PC-3 (cell line): Measurements from ENCODE around the gene CPLANE2. TPM values are rescaled to one million over a fixed set of nuclear protein-coding genes. Genes with fewer than 3 reads are reported as not detected.

Experiments
- ATAC-seq: fragments of 200-7000 bp; cut with Tn5 transposase; 2 replicates; pipeline ENCODE4 v1.9.1; 2020; ENCODE audit warnings: mild to moderate bottlenecking, moderate library complexity
- BruUV-seq: library from RNA; stranded (reverse); fragments of 400-500 nt; replicated peaks from 2 replicates; lab custom pipeline; 2021; lab: Mats Ljungman, UMichigan
- CTCF ChIA-PET: fragments of 300-600 bp; sonication (Branson Sonifier 250); formaldehyde crosslinking; loops from one replicate; lab custom pipeline; 2022; ENCODE audit warnings: antibody characterized with exemption; lab: Charles Lee
- POLR2A ChIA-PET: fragments of 300-600 bp; sonication (Branson Sonifier 250); formaldehyde crosslinking; loops from one replicate; lab custom pipeline; 2022; ENCODE audit warnings: antibody characterized with exemption; ENCODE audit not compliant: unreplicated experiment; lab: Charles Lee
- DNase-seq: peaks from one replicate; pipeline ENCODE4 v3.0.0-alpha.2; 2015
- H2AFZ ChIP-seq: fragments of 300-600 bp; sonication (generic); 2 replicates; pipeline ENCODE4 v1.6.0; 2016; ENCODE audit warnings: antibody characterized with exemption, low read length
- H3F3A ChIP-seq: fragments of 300-600 bp; sonication (generic); one replicate; pipeline ENCODE4 v1.6.0; 2017; ENCODE audit warnings: antibody characterized with exemption, low read length, control low read depth, mild to moderate bottlenecking; ENCODE audit not compliant: unreplicated experiment
- H3K27ac ChIP-seq: fragments of 300-600 bp; sonication (generic); 2 replicates; pipeline ENCODE4 v1.5.1; 2016; ENCODE audit warnings: mild to moderate bottlenecking, low read length
- H3K27me3 ChIP-seq: fragments of 300-600 bp; sonication (generic); 2 replicates; pipeline ENCODE4 v1.6.1; 2016; ENCODE audit warnings: low read length, mixed read lengths
- H3K36me3 ChIP-seq: fragments of 300-600 bp; sonication (generic); 2 replicates; pipeline ENCODE4 v1.6.1; 2016; ENCODE audit warnings: low read depth, mixed run types, low read length, mixed read lengths
- H3K4me1 ChIP-seq: fragments of 300-600 bp; sonication (generic); 2 replicates; pipeline ENCODE4 v1.5.1; 2016; ENCODE audit warnings: low read length; ENCODE audit not compliant: insufficient read depth
- H3K4me2 ChIP-seq: fragments of 300-600 bp; sonication (generic); 2 replicates; pipeline ENCODE4 v1.6.0; 2016; ENCODE audit warnings: low read length
- H3K4me3 ChIP-seq: fragments of 300-600 bp; sonication (generic); 2 replicates; pipeline ENCODE4 v1.5.1; 2016; ENCODE audit warnings: mild to moderate bottlenecking, low read length, mixed read lengths
- H3K79me2 ChIP-seq: fragments of 300-600 bp; sonication (generic); 2 replicates; pipeline ENCODE4 v1.6.1; 2017; ENCODE audit warnings: low read length, mixed read lengths
- H3K9ac ChIP-seq: fragments of 300-600 bp; sonication (generic); 2 replicates; pipeline ENCODE4 v1.6.0; 2016; ENCODE audit warnings: mild to moderate bottlenecking, low read length
- H3K9me2 ChIP-seq: fragments of 300-600 bp; sonication (generic); replicated peaks from 2 replicates; pipeline ENCODE4 v1.6.1; 2016; ENCODE audit warnings: mixed run types, low read length, mixed read lengths
- H3K9me3 ChIP-seq: fragments of 300-600 bp; sonication (generic); 2 replicates; pipeline ENCODE4 v1.6.1; 2016; ENCODE audit warnings: low read length, mixed read lengths
- H4K20me1 ChIP-seq: fragments of 300-600 bp; sonication (generic); 2 replicates; pipeline ENCODE4 v1.6.1; 2016; ENCODE audit warnings: low read length, mixed read lengths
- EZH2 ChIP-seq: fragments of 300-600 bp; sonication (generic); IDR thresholded peaks from one replicate; pipeline ENCODE4 v1.6.1; 2017; ENCODE audit warnings: antibody characterized with exemption, mild to moderate bottlenecking, low read length; ENCODE audit not compliant: unreplicated experiment
- EZH2phosphoT487 ChIP-seq: fragments of 300-600 bp; sonication (generic); IDR thresholded peaks from 2 replicates; pipeline ENCODE4 v1.6.1; 2018; ENCODE audit warnings: mild to moderate bottlenecking, antibody characterized with exemption, low read length, borderline replicate concordance
- intact Hi-C: fragments of 100-400 bp; cut with micrococcal nuclease; formaldehyde crosslinking; loops from 2 replicates; pipeline ENCODE4 v1.9.0; 2023
- total RNA-seq: library from RNA; depleted of rRNA; stranded (reverse); fragments of >200 nt; gene quantifications from 2 replicates; pipeline ENCODE4 v1.2.3, GENCODE V29; 2014; rRNA removed
- TF ChIP-seq, protein P1 (sequence below): fragments of 300-600 bp; sonication (generic); conservative IDR thresholded peaks from 2 replicates; pipeline ENCODE4 v1.5.1; 2017; ENCODE audit warnings: antibody characterized with exemption, low read depth, mild to moderate bottlenecking, low read length

The CPLANE2 gene
- total RNA-seq, 1 experiment from 2014 or later = 9.6 TPM

DNA sequence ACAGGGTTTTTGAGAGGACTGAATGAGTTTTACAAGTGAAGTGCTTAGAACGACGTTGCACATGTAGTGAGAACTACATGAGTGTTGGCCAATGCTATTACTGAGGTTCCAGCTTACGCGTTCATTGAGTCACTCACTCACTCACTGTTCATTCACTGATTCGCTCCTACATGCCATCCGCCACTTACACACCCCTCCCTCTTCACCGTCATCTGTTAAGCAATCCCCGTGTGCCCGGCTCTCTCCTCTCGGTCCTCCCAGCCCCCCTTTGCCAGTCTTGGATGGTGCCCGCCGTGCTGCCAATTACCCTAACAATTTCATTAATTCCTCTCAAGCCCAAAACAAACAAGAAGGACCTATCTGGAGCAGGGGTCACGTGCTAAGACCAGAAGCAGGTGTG is 53.8 kb downstream of the CPLANE2 start:
- no peaks in the 10 kb centered on the region for H3F3A ChIP-seq
- POLR2A ChIA-PET = interaction anchor here (0.6 kb wide), 1 partner anchor 9 kb away, joined by 3 read pairs; no protein-coding TSS in a partner anchor
- intact Hi-C loops = no loop called here
- peak overlapping the region; percentile 87 for H3K27ac ChIP-seq
- H3K79me2 ChIP-seq = peaks cover 53% of the 10 kb centered on the region
- no peaks in the 10 kb centered on the region for H3K9me2 ChIP-seq
- TF ChIP-seq, protein P1, sequence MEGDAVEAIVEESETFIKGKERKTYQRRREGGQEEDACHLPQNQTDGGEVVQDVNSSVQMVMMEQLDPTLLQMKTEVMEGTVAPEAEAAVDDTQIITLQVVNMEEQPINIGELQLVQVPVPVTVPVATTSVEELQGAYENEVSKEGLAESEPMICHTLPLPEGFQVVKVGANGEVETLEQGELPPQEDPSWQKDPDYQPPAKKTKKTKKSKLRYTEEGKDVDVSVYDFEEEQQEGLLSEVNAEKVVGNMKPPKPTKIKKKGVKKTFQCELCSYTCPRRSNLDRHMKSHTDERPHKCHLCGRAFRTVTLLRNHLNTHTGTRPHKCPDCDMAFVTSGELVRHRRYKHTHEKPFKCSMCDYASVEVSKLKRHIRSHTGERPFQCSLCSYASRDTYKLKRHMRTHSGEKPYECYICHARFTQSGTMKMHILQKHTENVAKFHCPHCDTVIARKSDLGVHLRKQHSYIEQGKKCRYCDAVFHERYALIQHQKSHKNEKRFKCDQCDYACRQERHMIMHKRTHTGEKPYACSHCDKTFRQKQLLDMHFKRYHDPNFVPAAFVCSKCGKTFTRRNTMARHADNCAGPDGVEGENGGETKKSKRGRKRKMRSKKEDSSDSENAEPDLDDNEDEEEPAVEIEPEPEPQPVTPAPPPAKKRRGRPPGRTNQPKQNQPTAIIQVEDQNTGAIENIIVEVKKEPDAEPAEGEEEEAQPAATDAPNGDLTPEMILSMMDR = no peak
- TF ChIP-seq EZH2phosphoT487 = no peak
- TF ChIP-seq EZH2 = no peak
- peak overlapping the region; percentile 55 for H3K9ac ChIP-seq
- H3K4me3 ChIP-seq = no peak overlapping the region
- peak overlapping the region; percentile 29; the same call in 1 of the 2 replicates for H3K4me2 ChIP-seq
- no peaks in the 10 kb centered on the region for H4K20me1 ChIP-seq
- H3K36me3 ChIP-seq = no peaks in the 10 kb centered on the region
- CTCF ChIA-PET = no interaction called here
- no peaks in the 10 kb centered on the region for H3K9me3 ChIP-seq
- DNase-seq = peak; percentile 88
- no peak overlapping the region for H2AFZ ChIP-seq
- peak; percentile 8 for ATAC-seq
- no peaks in the 10 kb centered on the region for H3K27me3 ChIP-seq
- H3K4me1 ChIP-seq = peaks cover 83% of the 10 kb centered on the region
- BruUV-seq = no TSS peak

GRCh38 chr1:16181887-16182719 is 54.9 kb downstream of the CPLANE2 start:
- H3K9ac ChIP-seq = peak overlapping the region; percentile 55
- H3F3A ChIP-seq = no peaks in the 10 kb centered on the region
- H3K9me3 ChIP-seq = no peaks in the 10 kb centered on the region
- POLR2A ChIA-PET = interaction anchor here (0.5 to 1.7 kb wide), 3 partner anchors 9 to 106 kb away, joined by 3 to 5 read pairs (median 3); no protein-coding TSS in a partner anchor
- no peak overlapping the region for H2AFZ ChIP-seq
- no peaks in the 10 kb centered on the region for H3K27me3 ChIP-seq
- CTCF ChIA-PET = no interaction called here
- H3K27ac ChIP-seq = peak overlapping the region; percentile 87
- peak overlapping the region; percentile 78 for H3K4me2 ChIP-seq
- peaks cover 58% of the 10 kb centered on the region for H3K79me2 ChIP-seq
- no peaks in the 10 kb centered on the region for H3K9me2 ChIP-seq
- BruUV-seq = TSS peak; percentile 87
- H3K4me1 ChIP-seq = peaks cover 84% of the 10 kb centered on the region
- intact Hi-C loops = no loop called here
- peak overlapping the region; percentile 21; the same call in 1 of the 2 replicates for H3K4me3 ChIP-seq
- ATAC-seq = peak; percentile 83
- no peaks in the 10 kb centered on the region for H3K36me3 ChIP-seq
- no peaks in the 10 kb centered on the region for H4K20me1 ChIP-seq
- peak; percentile 94 for DNase-seq
- TF ChIP-seq EZH2 (no peak), EZH2phosphoT487 (no peak)
- TF ChIP-seq, protein P1 = no peak

Other genes with a start within 250 kb of the CPLANE2 start
- not detected in 2 replicates for gene SRARP, start 232.9 kb downstream of the CPLANE2 start, total RNA-seq
- gene HSPB7, start 219.1 kb downstream of the CPLANE2 start, total RNA-seq = not detected in 2 replicates
- not detected in 2 replicates for gene CLCNKA, start 215.1 kb downstream of the CPLANE2 start, total RNA-seq
- gene CLCNKB, start 193.4 kb downstream of the CPLANE2 start, total RNA-seq = not detected in 2 replicates
- gene FAM131C, start 163.5 kb downstream of the CPLANE2 start, total RNA-seq = 7.7 and 9.8 TPM in 2 replicates
- 459 and 567 TPM in 2 replicates for gene EPHA2, start 81.1 kb downstream of the CPLANE2 start, total RNA-seq
- 13.8 and 28.1 TPM in 2 replicates for gene ARHGEF19, start 24.5 kb downstream of the CPLANE2 start, total RNA-seq
- 13.1 and 16.0 TPM in 2 replicates for gene FBXO42, start 115.3 kb upstream of the CPLANE2 start, total RNA-seq
- 119 and 136 TPM in 2 replicates for gene SZRD1, start 130.1 kb upstream of the CPLANE2 start, total RNA-seq
- not detected in 2 replicates for gene SPATA21, start 200.2 kb upstream of the CPLANE2 start, total RNA-seq
- 65.0 and 70.0 TPM in 2 replicates for gene NECAP2, start 203.5 kb upstream of the CPLANE2 start, total RNA-seq